ENCODE data around the gene BICD1.
"Not testable (repeated sequence)": the region's sequence is repeated elsewhere in the genome, so short reads cannot be mapped to it uniquely, and the experiment has no call there.

Gene BICD1

GRCh38 chr12:32176606-32177005 is 70.0 kb downstream of the BICD1 start:
- no peaks in the 10 kb centered on the region for H3K9me3 ChIP-seq (ENCODE audit: control insufficient read depth, low read length)
- no peaks in the 10 kb centered on the region for H3K4me1 ChIP-seq (ENCODE audit: control insufficient read depth, insufficient read depth, low read length)
- H3K4me3 ChIP-seq (ENCODE audit: low read length), result no peak overlapping the region
- H3K9ac ChIP-seq (ENCODE audit: low read length), result no peak overlapping the region
- H3K27me3 ChIP-seq (ENCODE audit: control insufficient read depth, insufficient read depth, low read length), result no peaks in the 10 kb centered on the region
- no peaks in the 10 kb centered on the region for H3K36me3 ChIP-seq (ENCODE audit: control insufficient read depth, insufficient read depth, low read length)

GRCh38 chr12:32178341-32179010 is 71.8 kb downstream of the BICD1 start:
- Histone ChIP-seq H3K4me1 (ENCODE audit: control insufficient read depth, insufficient read depth, low read length) (no peaks in the 10 kb centered on the region), H3K9me3 (ENCODE audit: control insufficient read depth, low read length) (no peaks in the 10 kb centered on the region), H3K4me3 (ENCODE audit: low read length) (no peak overlapping the region), H3K9ac (ENCODE audit: low read length) (no peak overlapping the region), H3K27me3 (ENCODE audit: control insufficient read depth, insufficient read depth, low read length) (no peaks in the 10 kb centered on the region), H3K36me3 (ENCODE audit: control insufficient read depth, insufficient read depth, low read length) (no peaks in the 10 kb centered on the region)

DNA sequence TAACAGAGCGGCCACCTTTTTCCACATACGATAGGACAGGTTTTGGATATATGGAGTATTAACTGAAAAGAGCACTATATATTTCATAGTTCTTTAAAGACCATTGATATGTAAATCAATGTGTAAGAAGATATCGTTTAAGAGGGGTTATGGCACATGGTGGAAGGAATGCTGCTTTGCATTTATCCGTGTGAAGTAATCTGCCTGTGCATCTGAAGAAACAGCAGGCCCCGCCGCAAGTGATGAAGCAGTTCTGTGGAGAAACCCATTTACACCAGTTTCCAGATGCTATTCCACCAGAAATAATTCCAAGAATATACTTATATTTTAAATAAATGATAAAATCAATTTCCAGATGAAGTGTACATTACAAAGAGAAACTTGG is 72.4 kb downstream of the BICD1 start:
- no peaks in the 10 kb centered on the region for H3K4me1 ChIP-seq (ENCODE audit: control insufficient read depth, insufficient read depth, low read length)
- H3K9ac ChIP-seq (ENCODE audit: low read length), result no peak overlapping the region
- no peak overlapping the region for H3K4me3 ChIP-seq (ENCODE audit: low read length)
- no peaks in the 10 kb centered on the region for H3K36me3 ChIP-seq (ENCODE audit: control insufficient read depth, insufficient read depth, low read length)
- no peaks in the 10 kb centered on the region for H3K9me3 ChIP-seq (ENCODE audit: control insufficient read depth, low read length)
- no peaks in the 10 kb centered on the region for H3K27me3 ChIP-seq (ENCODE audit: control insufficient read depth, insufficient read depth, low read length)

- H3K9ac ChIP-seq (ENCODE audit: low read length), result no peak overlapping the region
- no peaks in the 10 kb centered on the region for H3K4me1 ChIP-seq (ENCODE audit: control insufficient read depth, insufficient read depth, low read length)
- no peak overlapping the region for H3K4me3 ChIP-seq (ENCODE audit: low read length)
- H3K36me3 ChIP-seq (ENCODE audit: control insufficient read depth, insufficient read depth, low read length), result no peaks in the 10 kb centered on the region
- H3K9me3 ChIP-seq (ENCODE audit: control insufficient read depth, low read length), result no peaks in the 10 kb centered on the region
- H3K27me3 ChIP-seq (ENCODE audit: control insufficient read depth, insufficient read depth, low read length), result no peaks in the 10 kb centered on the region
These were observed 75.0 kb downstream of the BICD1 start for GRCh38 chr12:32181498-32182175.

- Histone ChIP-seq H3K4me3 (ENCODE audit: low read length) (no peak overlapping the region), H3K36me3 (ENCODE audit: control insufficient read depth, insufficient read depth, low read length) (no peaks in the 10 kb centered on the region), H3K9me3 (ENCODE audit: control insufficient read depth, low read length) (no peaks in the 10 kb centered on the region), H3K9ac (ENCODE audit: low read length) (no peak overlapping the region), H3K27me3 (ENCODE audit: control insufficient read depth, insufficient read depth, low read length) (no peaks in the 10 kb centered on the region), H3K4me1 (ENCODE audit: control insufficient read depth, insufficient read depth, low read length) (no peaks in the 10 kb centered on the region)
These were observed 77.0 kb downstream of the BICD1 start for GRCh38 chr12:32183650-32184049.

DNA sequence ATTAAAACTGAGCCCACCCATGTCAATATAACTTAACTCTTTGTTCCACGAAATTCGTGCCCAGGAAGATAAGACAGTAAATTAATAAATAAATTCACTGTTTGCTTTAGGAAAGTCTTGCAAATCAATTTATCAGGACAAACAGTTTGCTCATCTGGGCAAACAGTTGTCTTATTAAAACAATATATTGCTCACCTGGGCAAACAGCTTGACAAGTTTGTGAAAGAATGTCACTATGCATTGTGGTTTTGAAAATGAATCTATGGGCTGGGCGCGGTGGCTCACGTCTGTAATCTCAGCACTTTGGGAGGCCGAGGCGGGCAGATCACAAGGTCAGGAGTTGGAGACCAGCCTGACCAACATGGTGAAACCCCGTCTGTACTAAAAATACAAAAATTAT is 80.5 kb downstream of the BICD1 start:
- not testable (repeated sequence) for H3K9ac ChIP-seq (ENCODE audit: low read length); H3K9me3 ChIP-seq (ENCODE audit: control insufficient read depth, low read length); H3K4me1 ChIP-seq (ENCODE audit: control insufficient read depth, insufficient read depth, low read length); H3K27me3 ChIP-seq (ENCODE audit: control insufficient read depth, insufficient read depth, low read length); H3K36me3 ChIP-seq (ENCODE audit: control insufficient read depth, insufficient read depth, low read length); H3K4me3 ChIP-seq (ENCODE audit: low read length)

DNA sequence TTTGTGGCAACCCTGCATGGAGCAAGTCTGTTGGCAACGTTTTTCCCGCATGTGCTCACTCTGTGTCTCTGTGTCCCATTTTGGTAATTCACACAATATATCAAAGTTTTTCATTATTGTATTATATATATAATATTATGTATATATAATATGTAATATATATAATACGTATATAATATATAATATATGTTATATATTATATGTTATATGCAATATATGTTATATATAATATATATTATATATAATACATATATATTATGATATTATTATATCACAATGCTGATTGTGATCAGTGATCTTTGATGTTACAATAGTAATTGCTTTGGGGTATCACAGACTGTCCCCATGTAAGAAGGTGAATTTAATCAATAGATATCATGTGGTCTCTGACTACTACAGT is 84.8 kb downstream of the BICD1 start:
- Histone ChIP-seq H3K9me3 (ENCODE audit: control insufficient read depth, low read length) (no peaks in the 10 kb centered on the region), H3K4me1 (ENCODE audit: control insufficient read depth, insufficient read depth, low read length) (no peaks in the 10 kb centered on the region)

GRCh38 chr12:32196250-32197198 is 89.9 kb downstream of the BICD1 start:
- H3K36me3 ChIP-seq (ENCODE audit: control insufficient read depth, insufficient read depth, low read length), result no peaks in the 10 kb centered on the region
- H3K27me3 ChIP-seq (ENCODE audit: control insufficient read depth, insufficient read depth, low read length), result no peaks in the 10 kb centered on the region
- H3K4me1 ChIP-seq (ENCODE audit: control insufficient read depth, insufficient read depth, low read length), result no peaks in the 10 kb centered on the region
- no peak overlapping the region for H3K9ac ChIP-seq (ENCODE audit: low read length)
- H3K4me3 ChIP-seq (ENCODE audit: low read length), result no peak overlapping the region
- no peaks in the 10 kb centered on the region for H3K9me3 ChIP-seq (ENCODE audit: control insufficient read depth, low read length)

More for the DNA sequence above, 84.8 kb downstream of the BICD1 start:
- Histone ChIP-seq H3K9ac (ENCODE audit: low read length) (no peak overlapping the region), H3K36me3 (ENCODE audit: control insufficient read depth, insufficient read depth, low read length) (no peaks in the 10 kb centered on the region), H3K4me3 (ENCODE audit: low read length) (no peak overlapping the region), H3K27me3 (ENCODE audit: control insufficient read depth, insufficient read depth, low read length) (no peaks in the 10 kb centered on the region)

- H3K27me3 ChIP-seq (ENCODE audit: control insufficient read depth, insufficient read depth, low read length), result no peaks in the 10 kb centered on the region
These were observed 90.8 kb downstream of the BICD1 start for GRCh38 chr12:32197421-32197820.

DNA sequence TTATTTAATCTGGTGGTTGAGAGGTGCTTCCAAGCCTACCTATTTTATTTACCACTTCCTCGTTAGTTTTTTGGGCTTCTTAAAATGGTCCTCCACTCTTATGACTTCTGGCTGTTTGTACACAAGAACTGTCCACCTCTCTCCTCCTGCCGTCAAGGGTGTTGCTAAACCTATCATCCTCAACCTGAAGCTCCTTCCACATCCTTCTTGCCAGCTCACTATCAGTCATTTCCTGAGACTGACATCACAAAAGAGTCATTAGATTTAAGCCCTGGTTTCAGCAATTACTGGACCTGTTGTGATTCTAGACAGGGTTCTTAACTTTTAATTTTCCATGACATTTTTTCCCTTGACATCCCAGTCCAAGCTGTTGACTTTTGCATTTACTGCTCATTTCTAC is 91.9 kb downstream of the BICD1 start:
- Histone ChIP-seq H3K9me3 (ENCODE audit: control insufficient read depth, low read length) (no peaks in the 10 kb centered on the region), H3K36me3 (ENCODE audit: control insufficient read depth, insufficient read depth, low read length) (no peaks in the 10 kb centered on the region), H3K4me1 (ENCODE audit: control insufficient read depth, insufficient read depth, low read length) (no peaks in the 10 kb centered on the region), H3K4me3 (ENCODE audit: low read length) (no peak overlapping the region), H3K9ac (ENCODE audit: low read length) (no peak overlapping the region), H3K27me3 (ENCODE audit: control insufficient read depth, insufficient read depth, low read length) (no peaks in the 10 kb centered on the region)

More at GRCh38 chr12:32197421-32197820, 90.8 kb downstream of the BICD1 start:
- Histone ChIP-seq H3K4me3 (ENCODE audit: low read length) (no peak overlapping the region), H3K9ac (ENCODE audit: low read length) (no peak overlapping the region), H3K9me3 (ENCODE audit: control insufficient read depth, low read length) (no peaks in the 10 kb centered on the region), H3K4me1 (ENCODE audit: control insufficient read depth, insufficient read depth, low read length) (no peaks in the 10 kb centered on the region), H3K36me3 (ENCODE audit: control insufficient read depth, insufficient read depth, low read length) (no peaks in the 10 kb centered on the region)

DNA sequence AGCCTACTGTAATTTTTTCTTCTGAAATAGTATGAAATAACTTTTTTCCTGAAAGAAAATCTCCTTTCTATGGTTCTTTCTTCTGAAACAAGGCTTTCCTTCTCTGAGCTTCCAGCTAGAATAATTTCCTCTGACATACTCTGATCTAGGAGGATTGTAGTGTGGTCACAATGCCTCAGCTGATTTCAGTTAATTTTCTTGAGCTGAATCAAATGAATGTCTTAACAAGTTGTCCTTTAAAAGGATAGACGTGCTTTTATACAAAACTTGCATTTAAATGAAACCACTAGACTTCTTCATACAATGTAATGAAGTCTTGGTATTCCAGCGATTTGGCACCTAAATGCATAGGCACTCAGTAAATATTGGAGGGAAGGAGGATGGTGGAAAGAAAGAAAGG is 94.4 kb downstream of the BICD1 start:
- Histone ChIP-seq H3K36me3 (ENCODE audit: control insufficient read depth, insufficient read depth, low read length) (no peaks in the 10 kb centered on the region), H3K9ac (ENCODE audit: low read length) (no peak overlapping the region), H3K27me3 (ENCODE audit: control insufficient read depth, insufficient read depth, low read length) (no peaks in the 10 kb centered on the region), H3K4me1 (ENCODE audit: control insufficient read depth, insufficient read depth, low read length) (no peaks in the 10 kb centered on the region), H3K9me3 (ENCODE audit: control insufficient read depth, low read length) (no peaks in the 10 kb centered on the region), H3K4me3 (ENCODE audit: low read length) (no peak overlapping the region)

DNA sequence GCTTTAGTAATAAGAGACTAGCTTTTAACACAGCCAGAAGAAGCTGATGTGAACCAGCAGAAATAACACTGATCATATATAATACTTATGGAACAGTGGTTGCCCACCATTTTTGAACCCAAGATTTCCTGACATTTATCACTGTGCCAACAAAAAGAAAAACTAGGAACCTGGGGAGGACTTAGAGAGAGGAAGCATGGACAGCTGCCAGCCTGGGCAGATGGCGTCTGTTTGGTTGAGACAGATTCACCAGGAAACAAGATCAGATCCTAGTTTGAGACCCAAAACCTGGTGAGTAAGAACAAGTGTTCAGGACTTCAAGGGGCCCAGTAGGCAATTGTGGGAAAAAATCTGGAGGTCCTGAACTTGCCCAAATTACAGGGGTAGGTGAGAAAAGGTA is 95.3 kb downstream of the BICD1 start:
- Histone ChIP-seq H3K9ac (ENCODE audit: low read length) (no peak overlapping the region), H3K36me3 (ENCODE audit: control insufficient read depth, insufficient read depth, low read length) (no peaks in the 10 kb centered on the region), H3K9me3 (ENCODE audit: control insufficient read depth, low read length) (no peaks in the 10 kb centered on the region), H3K4me1 (ENCODE audit: control insufficient read depth, insufficient read depth, low read length) (no peaks in the 10 kb centered on the region), H3K27me3 (ENCODE audit: control insufficient read depth, insufficient read depth, low read length) (no peaks in the 10 kb centered on the region), H3K4me3 (ENCODE audit: low read length) (no peak overlapping the region)
